Ascending aorta (tissue), 2 donors: ENCODE results near the gene SLC4A3. TPM values are rescaled to one million over a fixed set of nuclear protein-coding genes. Genes with fewer than 3 reads are reported as not detected.
A peak's percentile ranks its signal among the peaks of the same experiment; 100 is the strongest.

Experiments used
- DNase-seq, 2 donors: peaks; one replicate each; pipeline ENCODE4 v3.0.0-alpha.2; 2019; ENCODE audit warnings: low spot score in 2 of 2
- H3K27ac ChIP-seq, 2 donors: fragments of 200-600 bp; sonication (generic); one replicate each; pipeline ENCODE4 v1.5.1; 2016 to 2017; ENCODE audit warnings: mild to moderate bottlenecking in 1 of 2
- H3K27me3 ChIP-seq: fragments of 200-600 bp; sonication (generic); one replicate; pipeline ENCODE4 v1.5.1; 2017
- H3K36me3 ChIP-seq, 2 donors: fragments of 200-600 bp; sonication (generic); one replicate each; pipeline ENCODE4 v1.5.1; 2016
- H3K4me1 ChIP-seq, 2 donors: fragments of 200-600 bp; sonication (generic); one replicate each; pipeline ENCODE4 v1.5.1; 2016 to 2017; ENCODE audit warnings: mild to moderate bottlenecking in 1 of 2
- H3K4me3 ChIP-seq, 2 donors: fragments of 200-600 bp; sonication (generic); one replicate each; pipeline ENCODE4 v1.5.1; 2016 to 2017; ENCODE audit warnings: mild to moderate bottlenecking in 1 of 2
- H3K9me3 ChIP-seq, 2 donors: fragments of 200-600 bp; sonication (generic); one replicate each; pipeline ENCODE4 v1.5.1; 2016
- intact Hi-C: fragments of 100-400 bp; cut with DNase I; formaldehyde crosslinking; loops from one replicate; pipeline ENCODE4 v1.15.1; 2023
- total RNA-seq: library from RNA; depleted of rRNA; stranded (reverse); fragments of >200 nt; gene quantifications from one replicate; pipeline ENCODE4 v1.1.0, GENCODE V29; 2016
- TF ChIP-seq, protein P1 (sequence below), 3 experiments: fragments of 200-600 bp in 2 of 3; fragments of 450-650 bp in 1 of 3; sonication (generic) in 2 of 3; IDR thresholded peaks; one replicate each; pipeline ENCODE4 v1.5.1; 2016 to 2019; ENCODE audit warnings: antibody characterized with exemption in 3 of 3, mild to moderate bottlenecking in 1 of 3, moderate library complexity in 1 of 3

Gene SLC4A3
- total RNA-seq, 1 donor from 2014 or later, result 1.8 TPM

DNA sequence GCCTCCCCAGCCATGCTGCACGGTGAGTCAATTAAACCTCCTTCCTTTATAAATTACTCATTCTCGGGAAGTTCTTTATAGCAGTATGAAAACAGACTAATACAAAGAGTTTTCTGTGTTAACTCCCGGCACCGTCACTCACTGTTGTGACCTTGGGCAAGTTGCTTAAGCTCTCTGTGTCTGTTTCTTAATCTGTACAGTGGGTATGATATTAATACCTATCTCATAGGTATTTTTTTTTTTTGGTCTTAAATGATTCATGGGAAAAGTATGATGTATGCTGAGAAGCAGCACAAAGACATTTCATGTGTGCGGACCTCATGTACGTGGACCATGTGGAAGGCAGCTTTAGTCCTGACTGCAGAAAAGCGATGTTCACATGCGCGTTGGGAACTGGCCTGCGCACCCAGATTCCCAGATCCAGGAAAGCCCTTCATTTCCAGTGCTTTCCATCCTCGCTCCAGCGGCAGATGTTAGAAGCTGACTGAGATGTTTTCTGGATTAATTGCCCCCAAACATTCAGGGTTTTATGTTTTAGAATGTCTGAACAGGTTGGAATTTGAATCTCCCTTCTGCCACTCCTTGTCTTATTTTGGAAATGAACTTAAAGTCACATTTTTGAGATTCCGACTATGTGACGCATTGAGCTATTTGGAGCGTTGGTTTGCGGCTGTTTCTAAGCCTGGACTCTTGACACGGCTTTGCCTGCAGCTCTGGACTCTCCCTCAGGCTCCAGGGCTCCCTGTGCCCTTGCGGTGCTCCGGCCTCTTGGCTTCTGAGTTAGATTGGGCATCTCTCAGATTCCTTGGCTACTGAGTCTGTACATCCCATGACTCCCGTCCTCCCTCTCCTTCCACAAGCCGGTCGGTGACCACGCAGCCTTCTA, 61.4 kb downstream of the SLC4A3 start:
- TF ChIP-seq, protein P1, sequence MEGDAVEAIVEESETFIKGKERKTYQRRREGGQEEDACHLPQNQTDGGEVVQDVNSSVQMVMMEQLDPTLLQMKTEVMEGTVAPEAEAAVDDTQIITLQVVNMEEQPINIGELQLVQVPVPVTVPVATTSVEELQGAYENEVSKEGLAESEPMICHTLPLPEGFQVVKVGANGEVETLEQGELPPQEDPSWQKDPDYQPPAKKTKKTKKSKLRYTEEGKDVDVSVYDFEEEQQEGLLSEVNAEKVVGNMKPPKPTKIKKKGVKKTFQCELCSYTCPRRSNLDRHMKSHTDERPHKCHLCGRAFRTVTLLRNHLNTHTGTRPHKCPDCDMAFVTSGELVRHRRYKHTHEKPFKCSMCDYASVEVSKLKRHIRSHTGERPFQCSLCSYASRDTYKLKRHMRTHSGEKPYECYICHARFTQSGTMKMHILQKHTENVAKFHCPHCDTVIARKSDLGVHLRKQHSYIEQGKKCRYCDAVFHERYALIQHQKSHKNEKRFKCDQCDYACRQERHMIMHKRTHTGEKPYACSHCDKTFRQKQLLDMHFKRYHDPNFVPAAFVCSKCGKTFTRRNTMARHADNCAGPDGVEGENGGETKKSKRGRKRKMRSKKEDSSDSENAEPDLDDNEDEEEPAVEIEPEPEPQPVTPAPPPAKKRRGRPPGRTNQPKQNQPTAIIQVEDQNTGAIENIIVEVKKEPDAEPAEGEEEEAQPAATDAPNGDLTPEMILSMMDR (IDR thresholded peaks at IDR 0.05), result no peak
- Histone ChIP-seq H3K27me3 (no peaks in the 10 kb centered on the region), H3K27ac (peak overlapping the region; percentile 87 to 88), H3K36me3 (no peaks in the 10 kb centered on the region), H3K4me3 (peak overlapping the region in 1 of 2 donors; percentile 52), H3K9me3 (no peaks in the 10 kb centered on the region), H3K4me1 (peaks cover 6 to 30% of the 10 kb centered on the region in 2 donors)
- DNase-seq, result peak in 1 of 2 donors; percentile 86
- intact Hi-C loops, result loop anchor here (1.0 to 10.0 kb wide), 6 partner anchors 47 to 474 kb away; partner anchors contain the start of genes ABCB6 and CHPF

DNA sequence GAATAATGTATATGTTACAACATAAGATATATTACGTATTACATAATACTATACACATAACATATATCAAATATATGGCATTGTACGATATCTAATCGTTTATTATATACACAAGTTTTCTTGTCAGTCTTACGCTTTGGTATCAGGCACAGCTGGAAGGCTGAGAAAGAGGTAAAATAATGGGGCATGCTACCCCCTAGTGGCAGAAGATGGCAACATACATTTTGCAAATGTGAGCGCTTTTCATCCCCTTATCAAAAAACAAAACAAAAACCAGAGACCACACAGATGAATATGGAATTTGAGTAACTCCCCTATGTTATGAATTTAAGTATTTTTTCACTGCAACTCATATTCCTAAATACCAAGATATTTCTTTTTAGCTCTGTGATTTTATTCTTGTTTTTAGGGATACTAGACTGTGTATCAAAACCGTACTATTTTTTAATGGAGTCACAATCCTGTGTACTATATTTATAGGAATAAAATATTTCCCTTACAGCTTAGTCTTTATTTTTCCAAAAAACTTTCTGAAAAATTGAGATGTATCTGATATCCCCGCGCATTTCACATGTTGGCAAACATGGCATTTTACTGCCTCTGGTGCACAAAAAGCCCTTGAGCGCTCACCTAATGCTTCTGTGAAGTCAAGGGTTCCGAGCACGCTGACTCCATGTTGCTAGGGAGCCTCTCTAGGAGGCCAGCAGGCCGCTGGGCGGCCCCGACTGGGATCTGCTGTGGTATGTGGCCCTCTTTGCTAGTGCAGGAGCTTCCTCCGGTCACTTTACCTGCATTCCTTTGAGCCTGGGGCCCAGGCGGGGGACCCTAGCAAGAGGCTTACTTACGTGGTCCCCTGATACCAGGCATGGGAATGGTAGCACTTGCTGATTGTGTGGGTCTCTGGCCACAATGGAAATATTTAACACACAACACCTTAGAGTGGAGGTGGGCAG, 62.5 kb downstream of the SLC4A3 start:
- intact Hi-C loops, result loop anchor here (1.0 to 10.0 kb wide), 6 partner anchors 48 to 475 kb away; partner anchors contain the start of genes ABCB6 and CHPF
- TF ChIP-seq, protein P1 (IDR thresholded peaks at IDR 0.05), result peak; percentile 60 to 74 (median 72)
- no peaks in the 10 kb centered on the region for H3K9me3 ChIP-seq
- H3K27me3 ChIP-seq, result no peaks in the 10 kb centered on the region
- no peaks in the 10 kb centered on the region for H3K36me3 ChIP-seq
- peak overlapping the region in 1 of 2 donors; percentile 52 for H3K4me3 ChIP-seq
- DNase-seq, result peak in 1 of 2 donors; percentile 72
- peak overlapping the region; percentile 87 to 88 for H3K27ac ChIP-seq
- peaks cover 6 to 30% of the 10 kb centered on the region in 2 donors for H3K4me1 ChIP-seq

DNA sequence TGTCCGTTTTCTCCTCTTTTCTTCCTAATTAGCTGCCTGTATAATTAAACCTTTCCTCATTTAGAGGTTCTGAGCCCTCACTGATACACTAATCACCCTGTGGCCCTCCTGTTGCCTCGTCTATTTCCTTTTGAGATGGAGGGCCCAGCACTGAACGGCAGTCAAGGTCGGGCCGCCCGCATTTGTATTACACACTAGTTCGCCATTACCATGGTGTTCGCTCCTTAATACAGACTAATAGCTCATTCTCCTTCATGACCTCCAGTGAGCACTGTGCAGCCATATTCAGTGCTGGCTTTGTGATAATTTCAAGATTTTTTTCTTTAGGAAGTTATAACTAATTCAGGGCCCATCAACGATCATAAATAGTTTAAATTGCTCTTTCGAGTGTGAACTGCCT, 64.1 kb downstream of the SLC4A3 start:
- TF ChIP-seq, protein P1 (IDR thresholded peaks at IDR 0.05), result no peak
- DNase-seq, result no peak
- intact Hi-C loops, result no loop called here
- H3K27me3 ChIP-seq, result no peaks in the 10 kb centered on the region
- H3K36me3 ChIP-seq, result no peaks in the 10 kb centered on the region
- peaks cover 6 to 30% of the 10 kb centered on the region in 2 donors for H3K4me1 ChIP-seq
- H3K4me3 ChIP-seq, result no peak overlapping the region
- H3K9me3 ChIP-seq, result no peaks in the 10 kb centered on the region
- H3K27ac ChIP-seq, result no peak overlapping the region

Other genes with a start within 250 kb of the SLC4A3 start
- gene DNPEP, start 239.7 kb upstream of the SLC4A3 start, total RNA-seq, result 113 TPM
- gene DES, start 209.3 kb upstream of the SLC4A3 start, total RNA-seq, result 182 TPM
- 390 TPM for gene SPEG, start 192.8 kb upstream of the SLC4A3 start, total RNA-seq
- gene GMPPA, start 128.7 kb upstream of the SLC4A3 start, total RNA-seq, result 11.4 TPM
- gene ASIC4, start 113.1 kb upstream of the SLC4A3 start, total RNA-seq, result not detected
- 249 TPM for gene CHPF, start 83.8 kb upstream of the SLC4A3 start, total RNA-seq
- 6.0 TPM for gene TMEM198, start 83.6 kb upstream of the SLC4A3 start, total RNA-seq
- 151 TPM for gene OBSL1, start 56.1 kb upstream of the SLC4A3 start, total RNA-seq
- gene INHA, start 55.3 kb upstream of the SLC4A3 start, total RNA-seq, result not detected
- 138 TPM for gene STK11IP, start 29.8 kb upstream of the SLC4A3 start, total RNA-seq